HepG2 (cell line): ENCODE data around the gene MST1. TPM values are rescaled to one million over a fixed set of nuclear protein-coding genes. Genes with fewer than 3 reads are reported as not detected.

Experiments used
- AKAP8 ChIP-seq: sonication (generic); formaldehyde crosslinking; IDR thresholded peaks from 2 replicates; pipeline ENCODE4 v1.5.1; 2020; ENCODE audit warnings: mild to moderate bottlenecking, missing genetic modification reagents
- ARID4A ChIP-seq: sonication (generic); formaldehyde crosslinking; IDR thresholded peaks from 2 replicates; pipeline ENCODE4 v1.5.0; 2020; ENCODE audit warnings: mild to moderate bottlenecking, missing genetic modification reagents, borderline replicate concordance
- ATAD3A ChIP-seq: sonication (generic); formaldehyde crosslinking; IDR thresholded peaks from 2 replicates; pipeline ENCODE4 v1.4.0; 2020; ENCODE audit warnings: missing genetic modification reagents
- HDAC2 ChIP-seq: sonication (generic); formaldehyde crosslinking; IDR thresholded peaks from 2 replicates; pipeline ENCODE4 v1.4.0; 2020; ENCODE audit warnings: missing genetic modification reagents
- IRF9 ChIP-seq: sonication (generic); formaldehyde crosslinking; IDR thresholded peaks from 2 replicates; pipeline ENCODE4 v1.8.0; 2022; ENCODE audit warnings: missing genetic modification reagents, mild to moderate bottlenecking, borderline replicate concordance
- MXI1 ChIP-seq: IDR thresholded peaks from 3 replicates; pipeline ENCODE4 v1.6.1; 2012; ENCODE audit warnings: low read depth, low read length, inconsistent platforms, borderline replicate concordance
- RORA ChIP-seq: sonication (generic); formaldehyde crosslinking; IDR thresholded peaks from 2 replicates; pipeline ENCODE4 v1.5.0; 2020; ENCODE audit warnings: mild to moderate bottlenecking, missing genetic modification reagents, moderate library complexity
- SAP130 ChIP-seq: IDR thresholded peaks from 2 replicates; pipeline ENCODE4 v1.6.1; 2016; ENCODE audit warnings: low read depth
- SPEN ChIP-seq: sonication (generic); formaldehyde crosslinking; IDR thresholded peaks from 2 replicates; pipeline ENCODE4 v1.5.1; 2020; ENCODE audit warnings: low read depth, mild to moderate bottlenecking, missing genetic modification reagents
- STAG1 ChIP-seq: sonication (generic); formaldehyde crosslinking; IDR thresholded peaks from 2 replicates; pipeline ENCODE4 v1.4.0; 2020; ENCODE audit warnings: missing genetic modification reagents
- ZFYVE20 ChIP-seq: sonication (generic); formaldehyde crosslinking; IDR thresholded peaks from 2 replicates; pipeline ENCODE4 v1.8.0; 2023; ENCODE audit warnings: low read depth, mild to moderate bottlenecking, moderate library complexity, missing genetic modification reagents, borderline replicate concordance
- ZNF10 ChIP-seq: sonication (generic); formaldehyde crosslinking; IDR thresholded peaks from 2 replicates; pipeline ENCODE4 v1.4.0; 2020; ENCODE audit warnings: mild to moderate bottlenecking, low read depth, missing genetic modification reagents, borderline replicate concordance
- ZNF232 ChIP-seq: sonication (generic); formaldehyde crosslinking; IDR thresholded peaks from 2 replicates; pipeline ENCODE4 v1.4.0; 2020; ENCODE audit warnings: missing genetic modification reagents, borderline replicate concordance
- ZNF292 ChIP-seq: sonication (generic); formaldehyde crosslinking; IDR thresholded peaks from 2 replicates; pipeline ENCODE4 v1.8.1; 2022; ENCODE audit warnings: mild to moderate bottlenecking, low read depth, missing genetic modification reagents, borderline replicate concordance
- ZNF335 ChIP-seq: sonication (generic); formaldehyde crosslinking; IDR thresholded peaks from 2 replicates; pipeline ENCODE4 v1.4.0; 2020; ENCODE audit warnings: missing genetic modification reagents
- ZNF614 ChIP-seq: IDR thresholded peaks from 2 replicates; pipeline ENCODE4 v1.6.1; 2018; ENCODE audit warnings: missing biosample characterization, missing genetic modification reagents, inconsistent platforms, borderline replicate concordance
- ZSCAN5A ChIP-seq: sonication (generic); formaldehyde crosslinking; IDR thresholded peaks from 2 replicates; pipeline ENCODE4 v1.8.0; 2022; ENCODE audit warnings: mild to moderate bottlenecking, missing genetic modification reagents, borderline replicate concordance
- ZXDC ChIP-seq: sonication (generic); formaldehyde crosslinking; IDR thresholded peaks from 2 replicates; pipeline ENCODE4 v1.5.0; 2020; ENCODE audit warnings: mild to moderate bottlenecking, missing genetic modification reagents
- polyA plus RNA-seq, 8 experiments: library from polyadenylated mRNA; depleted of rRNA in 3 of 8; stranded (reverse) in 7 of 8; unstranded in 1 of 8; fragments of >200 nt; fragmentation: Illumina TruSeq in 4 of 8; extraction: Trizol in 4 of 8; gene quantifications; 2 replicates each; pipeline versions ENCODE4 v1.2.1 to v1.2.3, GENCODE V29; 2011 to 2016; ENCODE audit warnings: low read depth in 4 of 8, missing spikeins in 1 of 8, mixed read lengths in 1 of 8; ENCODE audit not compliant: insufficient read depth in 1 of 8
- total RNA-seq, 5 experiments: library from RNA; depleted of rRNA; stranded (reverse); fragments of >200 nt; fragmentation: Illumina TruSeq; extraction: Trizol; gene quantifications; 2 replicates each; pipeline ENCODE4 v1.2.3, GENCODE V29; 2016; ENCODE audit warnings: low read depth in 1 of 5
- TF ChIP-seq, protein P1 (sequence below): IDR thresholded peaks from 2 replicates; pipeline ENCODE4 v1.6.1; 2016; ENCODE audit warnings: missing compliant biosample characterization, missing genetic modification reagents, borderline replicate concordance

Gene MST1
- total and polyA plus RNA-seq, 2 of the 13 experiments (the other 11 are each of a cell fraction or from before 2014, with no cell fraction given), result 189 to 452 TPM

- no peak for TF ChIP-seq ARID4A (CRISPR knock-in tag)
- TF ChIP-seq ZNF292 (CRISPR knock-in tag), result no peak
- TF ChIP-seq, protein P1, sequence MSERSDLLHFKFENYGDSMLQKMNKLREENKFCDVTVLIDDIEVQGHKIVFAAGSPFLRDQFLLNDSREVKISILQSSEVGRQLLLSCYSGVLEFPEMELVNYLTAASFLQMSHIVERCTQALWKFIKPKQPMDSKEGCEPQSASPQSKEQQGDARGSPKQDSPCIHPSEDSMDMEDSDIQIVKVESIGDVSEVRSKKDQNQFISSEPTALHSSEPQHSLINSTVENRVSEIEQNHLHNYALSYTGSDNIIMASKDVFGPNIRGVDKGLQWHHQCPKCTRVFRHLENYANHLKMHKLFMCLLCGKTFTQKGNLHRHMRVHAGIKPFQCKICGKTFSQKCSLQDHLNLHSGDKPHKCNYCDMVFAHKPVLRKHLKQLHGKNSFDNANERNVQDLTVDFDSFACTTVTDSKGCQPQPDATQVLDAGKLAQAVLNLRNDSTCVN, result no peak
- TF ChIP-seq ZXDC (CRISPR knock-in tag), result no peak
- no peak; the same call in 1 of the 2 replicates for TF ChIP-seq IRF9 (CRISPR knock-in tag)
- TF ChIP-seq SAP130, result peak; percentile 26; the same call in 1 of the 2 replicates
- no peak for TF ChIP-seq ZNF614 (CRISPR knock-in tag)
- TF ChIP-seq ZNF10 (CRISPR knock-in tag), result no peak
- no peak for TF ChIP-seq ZSCAN5A
- TF ChIP-seq SPEN, result peak; percentile 46; the same call in 1 of the 2 replicates
- TF ChIP-seq HDAC2 (CRISPR knock-in tag), result no peak
- TF ChIP-seq ZNF335 (CRISPR knock-in tag), result no peak
- TF ChIP-seq ZFYVE20 (CRISPR knock-in tag), result no peak
- TF ChIP-seq RORA, result no peak
- no peak for TF ChIP-seq MXI1
- peak; percentile 96 for TF ChIP-seq STAG1
- 0 out of 2 replicates have a peak, but pooled peaks have one; percentile 40 for TF ChIP-seq AKAP8
- no peak for TF ChIP-seq ATAD3A (CRISPR knock-in tag)
- TF ChIP-seq ZNF232 (CRISPR knock-in tag), result no peak
Measured at GRCh38 chr3:49703443-49703927, 14.2 kb upstream of the MST1 start (continued).
